DOHH2 (cell line): ENCODE data around the gene P3R3URF.

Experiments used
- H3F3A ChIP-seq: fragments of 200-600 bp; sonication (generic), shearing (Covaris generic); 2 replicates; pipeline ENCODE4 v1.6.0; 2016; ENCODE audit warnings: antibody characterized with exemption, mild to moderate bottlenecking; ENCODE audit not compliant: control insufficient read depth, insufficient read depth
- H3K27ac ChIP-seq: fragments of 200-600 bp; sonication (generic); 2 replicates; pipeline ENCODE4 v1.5.1; 2014; ENCODE audit warnings: low read depth, mild to moderate bottlenecking, low read length, moderate library complexity
- H3K27me3 ChIP-seq: fragments of 200-600 bp; sonication (generic); 2 replicates; pipeline ENCODE4 v1.6.1; 2014; ENCODE audit warnings: mild to moderate bottlenecking, low read length, mixed read lengths; ENCODE audit not compliant: control insufficient read depth
- H3K36me3 ChIP-seq: fragments of 200-600 bp; sonication (generic); 2 replicates; pipeline ENCODE4 v1.6.1; 2014; ENCODE audit warnings: mild to moderate bottlenecking, low read length, moderate library complexity, mixed read lengths; ENCODE audit not compliant: control insufficient read depth
- H3K4me1 ChIP-seq: fragments of 200-600 bp; sonication (generic); 2 replicates; pipeline ENCODE4 v1.6.1; 2014; ENCODE audit warnings: mild to moderate bottlenecking, low read length, mixed read lengths; ENCODE audit not compliant: control insufficient read depth
- H3K4me2 ChIP-seq: fragments of 200-600 bp; sonication (generic); 2 replicates; pipeline ENCODE4 v1.6.0; 2014; ENCODE audit warnings: mild to moderate bottlenecking, low read length, moderate library complexity
- H3K4me3 ChIP-seq: fragments of 200-600 bp; sonication (generic); 2 replicates; pipeline ENCODE4 v1.5.1; 2014; ENCODE audit warnings: mild to moderate bottlenecking, low read length, mixed read lengths
- H3K79me2 ChIP-seq: fragments of 200-600 bp; sonication (generic); 2 replicates; pipeline ENCODE4 v1.6.1; 2014; ENCODE audit warnings: mild to moderate bottlenecking, low read length, mixed read lengths; ENCODE audit not compliant: control insufficient read depth
- H3K9me2 ChIP-seq: fragments of 200-600 bp; sonication (generic); replicated peaks from 2 replicates; pipeline ENCODE4 v1.6.1; 2014; ENCODE audit warnings: mild to moderate bottlenecking, low read length, mixed read lengths; ENCODE audit not compliant: control insufficient read depth
- H3K9me3 ChIP-seq: fragments of 200-600 bp; sonication (generic); 2 replicates; pipeline ENCODE4 v1.6.1; 2014; ENCODE audit warnings: antibody characterized with exemption, low read length, mixed read lengths; ENCODE audit not compliant: control insufficient read depth, insufficient read depth
- H4K20me1 ChIP-seq: fragments of 200-600 bp; sonication (generic); 2 replicates; pipeline ENCODE4 v1.6.0; 2014; ENCODE audit warnings: low read depth, mild to moderate bottlenecking, antibody characterized with exemption, low read length, moderate library complexity; ENCODE audit not compliant: control insufficient read depth, insufficient read depth
- EZH2phosphoT487 ChIP-seq: fragments of 200-600 bp; sonication (generic); IDR thresholded peaks from 2 replicates; pipeline ENCODE4 v1.6.1; 2017; ENCODE audit warnings: borderline replicate concordance, mild to moderate bottlenecking, antibody characterized with exemption, low read length, moderate library complexity, mixed read lengths
- TF ChIP-seq, protein P1 (sequence below): fragments of 200-600 bp; sonication (generic); IDR thresholded peaks from one replicate; pipeline ENCODE4 v1.5.1; 2014; ENCODE audit warnings: antibody characterized with exemption, mild to moderate bottlenecking, low read depth, low read length; ENCODE audit not compliant: poor library complexity, severe bottlenecking

P3R3URF gene

DNA sequence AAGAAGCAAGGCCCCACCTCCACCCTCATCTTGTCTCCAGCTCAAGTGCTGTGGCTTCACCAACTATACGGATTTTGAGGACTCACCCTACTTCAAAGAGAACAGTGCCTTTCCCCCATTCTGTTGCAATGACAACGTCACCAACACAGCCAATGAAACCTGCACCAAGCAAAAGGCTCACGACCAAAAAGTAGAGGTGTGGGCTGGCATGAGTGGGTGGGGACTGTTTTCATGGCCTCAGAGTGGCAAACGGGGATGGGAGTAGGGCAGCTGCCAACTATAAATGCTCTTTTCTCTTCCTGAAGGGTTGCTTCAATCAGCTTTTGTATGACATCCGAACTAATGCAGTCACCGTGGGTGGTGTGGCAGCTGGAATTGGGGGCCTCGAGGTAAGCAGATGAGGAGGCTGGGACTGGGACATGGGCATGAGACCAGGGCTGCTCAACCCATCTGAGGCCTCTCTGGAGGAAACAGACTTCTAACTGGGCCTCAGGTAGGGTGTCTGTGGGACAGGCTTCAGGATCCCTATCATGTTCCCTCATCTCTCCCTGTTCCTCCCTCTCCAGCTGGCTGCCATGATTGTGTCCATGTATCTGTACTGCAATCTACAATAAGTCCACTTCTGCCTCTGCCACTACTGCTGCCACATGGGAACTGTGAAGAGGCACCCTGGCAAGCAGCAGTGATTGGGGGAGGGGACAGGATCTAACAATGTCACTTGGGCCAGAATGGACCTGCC, 8.8 kb upstream of the P3R3URF start:
- Histone ChIP-seq H4K20me1 (no peaks in the 10 kb centered on the region), H3K9me3 (no peaks in the 10 kb centered on the region), H3K79me2 (no peaks in the 10 kb centered on the region), H3K4me1 (no peaks in the 10 kb centered on the region), H3F3A (no peaks in the 10 kb centered on the region), H3K36me3 (no peaks in the 10 kb centered on the region), H3K27me3 (no peaks in the 10 kb centered on the region), H3K9me2 (no peaks in the 10 kb centered on the region), H3K27ac (no peak overlapping the region), H3K4me2 (no peak overlapping the region), H3K4me3 (no peak overlapping the region)
- no peak for TF ChIP-seq EZH2phosphoT487
- TF ChIP-seq, protein P1, sequence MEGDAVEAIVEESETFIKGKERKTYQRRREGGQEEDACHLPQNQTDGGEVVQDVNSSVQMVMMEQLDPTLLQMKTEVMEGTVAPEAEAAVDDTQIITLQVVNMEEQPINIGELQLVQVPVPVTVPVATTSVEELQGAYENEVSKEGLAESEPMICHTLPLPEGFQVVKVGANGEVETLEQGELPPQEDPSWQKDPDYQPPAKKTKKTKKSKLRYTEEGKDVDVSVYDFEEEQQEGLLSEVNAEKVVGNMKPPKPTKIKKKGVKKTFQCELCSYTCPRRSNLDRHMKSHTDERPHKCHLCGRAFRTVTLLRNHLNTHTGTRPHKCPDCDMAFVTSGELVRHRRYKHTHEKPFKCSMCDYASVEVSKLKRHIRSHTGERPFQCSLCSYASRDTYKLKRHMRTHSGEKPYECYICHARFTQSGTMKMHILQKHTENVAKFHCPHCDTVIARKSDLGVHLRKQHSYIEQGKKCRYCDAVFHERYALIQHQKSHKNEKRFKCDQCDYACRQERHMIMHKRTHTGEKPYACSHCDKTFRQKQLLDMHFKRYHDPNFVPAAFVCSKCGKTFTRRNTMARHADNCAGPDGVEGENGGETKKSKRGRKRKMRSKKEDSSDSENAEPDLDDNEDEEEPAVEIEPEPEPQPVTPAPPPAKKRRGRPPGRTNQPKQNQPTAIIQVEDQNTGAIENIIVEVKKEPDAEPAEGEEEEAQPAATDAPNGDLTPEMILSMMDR = no peak

DNA sequence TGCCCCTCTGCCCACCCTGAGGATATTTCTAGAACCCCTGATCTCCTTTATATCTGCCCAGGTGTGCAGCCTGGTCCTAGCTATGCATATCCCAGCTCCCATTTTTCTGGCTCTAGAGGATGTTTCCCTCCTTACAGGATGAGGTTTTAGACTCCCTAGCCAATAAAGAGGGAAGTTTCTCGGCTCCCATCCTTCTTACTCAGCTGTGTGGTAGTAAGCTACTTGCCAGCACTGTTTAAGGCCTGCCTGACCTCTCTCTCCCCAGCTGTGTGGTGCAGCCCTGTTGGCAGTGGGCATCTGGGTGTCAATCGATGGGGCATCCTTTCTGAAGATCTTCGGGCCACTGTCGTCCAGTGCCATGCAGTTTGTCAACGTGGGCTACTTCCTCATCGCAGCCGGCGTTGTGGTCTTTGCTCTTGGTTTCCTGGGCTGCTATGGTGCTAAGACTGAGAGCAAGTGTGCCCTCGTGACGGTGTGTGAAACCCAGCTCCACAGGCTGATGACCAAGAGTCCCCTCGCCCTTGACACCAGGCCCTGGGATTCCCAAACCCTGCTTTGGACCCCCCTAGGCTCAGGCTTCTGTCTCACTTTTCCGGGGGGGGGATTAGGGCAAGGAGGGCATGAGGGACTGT, 7.8 kb upstream of the P3R3URF start:
- Histone ChIP-seq H3K4me3 (no peak overlapping the region), H3K79me2 (no peaks in the 10 kb centered on the region), H3K4me1 (peaks cover 6% of the 10 kb centered on the region), H3K27ac (no peak overlapping the region), H3K9me3 (no peaks in the 10 kb centered on the region), H3K4me2 (no peak overlapping the region), H3K36me3 (no peaks in the 10 kb centered on the region), H3F3A (no peaks in the 10 kb centered on the region), H4K20me1 (no peaks in the 10 kb centered on the region), H3K9me2 (no peaks in the 10 kb centered on the region), H3K27me3 (no peaks in the 10 kb centered on the region)
- TF ChIP-seq EZH2phosphoT487 = no peak
- TF ChIP-seq, protein P1 = no peak

DNA sequence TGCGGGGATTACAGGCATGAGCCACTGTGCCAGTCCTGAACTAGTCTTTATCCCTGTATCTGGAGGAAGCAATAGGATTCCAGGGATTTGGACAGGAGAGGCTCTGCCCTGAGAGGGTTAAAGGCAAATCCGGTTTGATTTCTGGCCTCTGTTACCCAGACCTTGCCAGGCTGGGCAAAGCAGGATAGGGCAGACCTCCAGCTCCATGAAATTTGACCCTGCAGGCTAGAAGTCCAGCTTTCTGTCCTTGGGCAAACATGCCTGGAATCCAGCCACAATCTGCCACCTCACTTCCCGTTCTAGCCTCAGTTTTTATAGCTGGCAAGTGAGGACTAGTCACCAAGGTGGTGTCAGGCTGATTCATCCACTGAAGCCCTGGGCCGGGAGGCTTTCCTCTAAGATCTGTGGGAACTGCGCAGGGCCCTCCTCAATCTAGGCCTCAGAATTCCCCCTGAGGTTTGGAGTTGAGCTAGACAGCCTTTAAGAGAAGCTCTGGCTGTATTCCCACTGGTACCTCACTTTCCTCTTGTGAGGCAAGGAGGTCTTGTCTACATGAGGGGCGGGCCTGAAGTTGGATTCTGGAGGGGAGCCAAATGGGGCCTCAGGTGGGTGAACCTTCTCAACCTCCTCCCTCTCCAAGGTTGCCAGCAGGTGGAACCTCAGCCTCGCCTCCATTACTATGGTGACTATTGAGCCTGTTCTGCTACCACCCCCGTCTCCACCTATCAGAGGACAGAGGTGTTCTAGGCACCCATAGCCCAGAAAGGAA, 7.0 kb upstream of the P3R3URF start:
- no peaks in the 10 kb centered on the region for H3K27me3 ChIP-seq
- H3K4me3 ChIP-seq = no peak overlapping the region
- no peak for TF ChIP-seq EZH2phosphoT487
- TF ChIP-seq, protein P1 = no peak
- no peaks in the 10 kb centered on the region for H3K79me2 ChIP-seq
- no peaks in the 10 kb centered on the region for H3K9me3 ChIP-seq
- no peak overlapping the region for H3K27ac ChIP-seq
- peaks cover 6% of the 10 kb centered on the region for H3K4me1 ChIP-seq
- no peaks in the 10 kb centered on the region for H3K9me2 ChIP-seq
- no peaks in the 10 kb centered on the region for H3F3A ChIP-seq
- no peaks in the 10 kb centered on the region for H4K20me1 ChIP-seq
- no peaks in the 10 kb centered on the region for H3K36me3 ChIP-seq
- H3K4me2 ChIP-seq = no peak overlapping the region
